A673 (cell line): ENCODE results near the gene ECI2. TPM values are rescaled to one million over a fixed set of nuclear protein-coding genes. Genes with fewer than 3 reads are reported as not detected.

Experiments used
- BruUV-seq: library from RNA; stranded (reverse); fragments of 400-500 nt; replicated peaks from 2 replicates; lab custom pipeline; 2021; lab: Mats Ljungman, UMichigan
- CTCF ChIA-PET: fragments of 300-600 bp; sonication (Branson Sonifier 250); formaldehyde crosslinking; loops from one replicate; lab custom pipeline; 2022; ENCODE audit warnings: antibody characterized with exemption; lab: Charles Lee
- POLR2A ChIA-PET: fragments of 300-600 bp; sonication (Branson Sonifier 250); formaldehyde crosslinking; loops from one replicate; lab custom pipeline; 2022; ENCODE audit warnings: antibody characterized with exemption; ENCODE audit not compliant: low non-redundant PET; lab: Charles Lee
- DNase-seq: peaks from one replicate; pipeline ENCODE4 v3.0.0-alpha.2; 2015; ENCODE audit warnings: low spot score
- H3K27ac ChIP-seq: fragments of 200-600 bp; sonication (generic); 2 replicates; pipeline ENCODE4 v1.5.1; 2016; ENCODE audit warnings: mixed run types, low read depth, mild to moderate bottlenecking, mixed read lengths, antibody characterized with exemption, low read length; ENCODE audit not compliant: poor library complexity, severe bottlenecking
- H3K27me3 ChIP-seq: fragments of 200-600 bp; sonication (generic); replicated peaks from 2 replicates; pipeline ENCODE4 v1.6.1; 2017; ENCODE audit warnings: mixed run types, low read depth, mild to moderate bottlenecking, mixed read lengths, antibody characterized with exemption, low read length; ENCODE audit not compliant: insufficient read depth, poor library complexity
- H3K36me3 ChIP-seq: fragments of 200-600 bp; sonication (generic); 2 replicates; pipeline ENCODE4 v1.6.1; 2016; ENCODE audit warnings: mixed run types, mild to moderate bottlenecking, mixed read lengths, antibody characterized with exemption, low read length; ENCODE audit not compliant: insufficient read depth, poor library complexity, severe bottlenecking
- H3K4me1 ChIP-seq: fragments of 200-600 bp; sonication (generic); 2 replicates; pipeline ENCODE4 v1.6.1; 2017; ENCODE audit warnings: mixed run types, mild to moderate bottlenecking, mixed read lengths, antibody characterized with exemption, low read length; ENCODE audit not compliant: insufficient read depth, poor library complexity, severe bottlenecking
- H3K4me3 ChIP-seq: fragments of 200-600 bp; sonication (generic); 2 replicates; pipeline ENCODE4 v1.5.1; 2016; ENCODE audit warnings: low read depth, mixed run types, mild to moderate bottlenecking, mixed read lengths, low read length; ENCODE audit not compliant: poor library complexity, severe bottlenecking
- H3K9me3 ChIP-seq: fragments of 200-600 bp; sonication (generic); 2 replicates; pipeline ENCODE4 v1.6.1; 2016; ENCODE audit warnings: mixed run types, low read depth, mild to moderate bottlenecking, mixed read lengths, antibody characterized with exemption, low read length; ENCODE audit not compliant: poor library complexity, severe bottlenecking
- EZH2 ChIP-seq: fragments of 200-600 bp; sonication (generic); IDR thresholded peaks from 2 replicates; pipeline ENCODE4 v1.6.1; 2017; ENCODE audit warnings: borderline replicate concordance, low read depth, mild to moderate bottlenecking, mixed read lengths, antibody characterized with exemption, low read length; ENCODE audit not compliant: poor library complexity, severe bottlenecking
- intact Hi-C: fragments of 100-400 bp; cut with micrococcal nuclease; formaldehyde crosslinking; loops from one replicate; pipeline ENCODE4 v1.10.0; 2022; ENCODE audit not compliant: unreplicated experiment
- total RNA-seq: library from RNA; stranded (reverse); gene quantifications from 2 replicates; pipeline ENCODE4 v1.2.3, GENCODE V29; 2021
- TF ChIP-seq, protein P1 (sequence below): fragments of 300-800, 200-600 bp; sonication (generic); conservative IDR thresholded peaks from 2 replicates; pipeline ENCODE4 v1.5.1; 2017; ENCODE audit warnings: low read depth, mild to moderate bottlenecking, antibody characterized with exemption, low read length, moderate library complexity, mixed read lengths

The ECI2 gene
- total RNA-seq, 1 experiment from 2014 or later = 56.3 TPM

- no peaks in the 10 kb centered on the region for H3K9me3 ChIP-seq
- POLR2A ChIA-PET = no interaction called here
These were observed 38.7 kb upstream of the ECI2 start for GRCh38 chr6:4174042-4174441.

DNA sequence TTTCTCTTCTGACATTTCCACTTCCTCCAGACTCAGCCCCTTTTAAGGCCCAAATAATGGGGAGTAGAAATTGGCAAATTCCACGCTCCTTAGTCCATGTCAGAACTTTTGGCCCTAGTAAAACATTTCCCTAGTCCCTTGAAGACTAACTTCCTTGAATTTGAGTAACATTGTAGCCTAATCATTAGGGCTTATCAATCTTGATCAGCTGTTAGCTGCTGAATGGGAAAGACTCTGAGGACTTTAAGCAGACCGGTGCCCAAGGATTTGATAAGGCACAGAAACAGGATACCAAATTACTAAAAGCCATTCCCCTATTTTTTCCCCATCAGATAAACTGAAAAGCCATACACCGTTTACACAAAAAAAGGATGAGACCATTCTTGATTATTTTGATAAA is 37.0 kb upstream of the ECI2 start:
- no peaks in the 10 kb centered on the region for H3K4me1 ChIP-seq
- H3K27me3 ChIP-seq = no peaks in the 10 kb centered on the region
- no peak for DNase-seq
- ChIA-PET CTCF (no interaction called here), POLR2A (no interaction called here)
- H3K27ac ChIP-seq = no peak overlapping the region
- TF ChIP-seq, protein P1, sequence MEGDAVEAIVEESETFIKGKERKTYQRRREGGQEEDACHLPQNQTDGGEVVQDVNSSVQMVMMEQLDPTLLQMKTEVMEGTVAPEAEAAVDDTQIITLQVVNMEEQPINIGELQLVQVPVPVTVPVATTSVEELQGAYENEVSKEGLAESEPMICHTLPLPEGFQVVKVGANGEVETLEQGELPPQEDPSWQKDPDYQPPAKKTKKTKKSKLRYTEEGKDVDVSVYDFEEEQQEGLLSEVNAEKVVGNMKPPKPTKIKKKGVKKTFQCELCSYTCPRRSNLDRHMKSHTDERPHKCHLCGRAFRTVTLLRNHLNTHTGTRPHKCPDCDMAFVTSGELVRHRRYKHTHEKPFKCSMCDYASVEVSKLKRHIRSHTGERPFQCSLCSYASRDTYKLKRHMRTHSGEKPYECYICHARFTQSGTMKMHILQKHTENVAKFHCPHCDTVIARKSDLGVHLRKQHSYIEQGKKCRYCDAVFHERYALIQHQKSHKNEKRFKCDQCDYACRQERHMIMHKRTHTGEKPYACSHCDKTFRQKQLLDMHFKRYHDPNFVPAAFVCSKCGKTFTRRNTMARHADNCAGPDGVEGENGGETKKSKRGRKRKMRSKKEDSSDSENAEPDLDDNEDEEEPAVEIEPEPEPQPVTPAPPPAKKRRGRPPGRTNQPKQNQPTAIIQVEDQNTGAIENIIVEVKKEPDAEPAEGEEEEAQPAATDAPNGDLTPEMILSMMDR = no peak
- no peaks in the 10 kb centered on the region for H3K36me3 ChIP-seq
- no TSS peak for BruUV-seq
- H3K9me3 ChIP-seq = peaks cover 8% of the 10 kb centered on the region
- intact Hi-C loops = no loop called here
- H3K4me3 ChIP-seq = no peak overlapping the region

More at GRCh38 chr6:4174042-4174441, 38.7 kb upstream of the ECI2 start:
- no peaks in the 10 kb centered on the region for H3K4me1 ChIP-seq
- no peak overlapping the region for H3K4me3 ChIP-seq
- no peaks in the 10 kb centered on the region for H3K27me3 ChIP-seq
- CTCF ChIA-PET = no interaction called here
- TF ChIP-seq, protein P1 = no peak
- no peak for TF ChIP-seq EZH2
- H3K27ac ChIP-seq = no peak overlapping the region
- DNase-seq = no peak
- no peaks in the 10 kb centered on the region for H3K36me3 ChIP-seq
- no TSS peak for BruUV-seq
- intact Hi-C loops = no loop called here

GRCh38 chr6:4170297-4170696 is 34.9 kb upstream of the ECI2 start:
- TF ChIP-seq, protein P1 = no peak
- no peak for TF ChIP-seq EZH2
- intact Hi-C loops = no loop called here
- CTCF ChIA-PET = no interaction called here

More at GRCh38 chr6:4170297-4170696, 34.9 kb upstream of the ECI2 start:
- H3K36me3 ChIP-seq = no peaks in the 10 kb centered on the region
- H3K4me1 ChIP-seq = no peaks in the 10 kb centered on the region
- peaks cover 11% of the 10 kb centered on the region for H3K9me3 ChIP-seq
- no peaks in the 10 kb centered on the region for H3K27me3 ChIP-seq
- H3K27ac ChIP-seq = no peak overlapping the region
- no TSS peak for BruUV-seq
- no peak overlapping the region for H3K4me3 ChIP-seq
- DNase-seq = no peak
- POLR2A ChIA-PET = no interaction called here
